ENCODE measurements around the gene SLC9A9. TPM values are rescaled to one million over a fixed set of nuclear protein-coding genes. Genes with fewer than 3 reads are reported as not detected.

Gene SLC9A9
- total and polyA plus RNA-seq, 10 of the 15 experiments (the other 5 are each of a cell fraction or from before 2014, with no cell fraction given) = 3.5 to 14.2 (median 9.3) TPM

DNA sequence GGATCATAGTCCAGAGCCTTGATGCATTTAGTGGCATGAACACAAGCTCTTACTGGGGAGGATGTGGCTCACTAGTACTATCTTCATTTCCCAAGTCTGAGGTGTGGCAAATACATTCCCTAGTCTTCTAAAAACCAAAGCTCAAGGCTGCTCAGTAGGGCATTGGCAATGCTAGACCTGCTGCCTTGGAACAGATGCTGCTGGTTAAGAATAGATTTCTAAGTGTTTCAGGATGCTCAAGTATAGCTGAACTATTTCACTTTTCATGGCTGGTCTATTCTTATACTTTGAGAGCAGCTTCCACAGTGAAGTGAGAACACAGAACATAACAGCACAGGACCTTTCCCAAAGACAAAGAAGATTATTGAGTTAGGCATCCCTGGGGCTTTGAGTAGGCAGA is 549.9 kb downstream of the SLC9A9 start (continued):
- TF ChIP-seq ZBTB40 (IDR thresholded peaks at IDR 0.05; ENCODE audit: borderline replicate concordance) (no peak), RCOR1 (conservative IDR thresholded peaks at IDR 0.05; ENCODE audit: low read depth, low read length) (no peak), TCF7 (IDR thresholded peaks at IDR 0.05; ENCODE audit: borderline replicate concordance) (no peak), MXI1 (IDR thresholded peaks at IDR 0.05; ENCODE audit: low read depth, low read length) (no peak)
- TF ChIP-seq, protein P1, sequence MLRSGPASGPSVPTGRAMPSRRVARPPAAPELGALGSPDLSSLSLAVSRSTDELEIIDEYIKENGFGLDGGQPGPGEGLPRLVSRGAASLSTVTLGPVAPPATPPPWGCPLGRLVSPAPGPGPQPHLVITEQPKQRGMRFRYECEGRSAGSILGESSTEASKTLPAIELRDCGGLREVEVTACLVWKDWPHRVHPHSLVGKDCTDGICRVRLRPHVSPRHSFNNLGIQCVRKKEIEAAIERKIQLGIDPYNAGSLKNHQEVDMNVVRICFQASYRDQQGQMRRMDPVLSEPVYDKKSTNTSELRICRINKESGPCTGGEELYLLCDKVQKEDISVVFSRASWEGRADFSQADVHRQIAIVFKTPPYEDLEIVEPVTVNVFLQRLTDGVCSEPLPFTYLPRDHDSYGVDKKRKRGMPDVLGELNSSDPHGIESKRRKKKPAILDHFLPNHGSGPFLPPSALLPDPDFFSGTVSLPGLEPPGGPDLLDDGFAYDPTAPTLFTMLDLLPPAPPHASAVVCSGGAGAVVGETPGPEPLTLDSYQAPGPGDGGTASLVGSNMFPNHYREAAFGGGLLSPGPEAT (IDR thresholded peaks at IDR 0.05; ENCODE audit: low read depth) = no peak
- TF ChIP-seq, protein P2, sequence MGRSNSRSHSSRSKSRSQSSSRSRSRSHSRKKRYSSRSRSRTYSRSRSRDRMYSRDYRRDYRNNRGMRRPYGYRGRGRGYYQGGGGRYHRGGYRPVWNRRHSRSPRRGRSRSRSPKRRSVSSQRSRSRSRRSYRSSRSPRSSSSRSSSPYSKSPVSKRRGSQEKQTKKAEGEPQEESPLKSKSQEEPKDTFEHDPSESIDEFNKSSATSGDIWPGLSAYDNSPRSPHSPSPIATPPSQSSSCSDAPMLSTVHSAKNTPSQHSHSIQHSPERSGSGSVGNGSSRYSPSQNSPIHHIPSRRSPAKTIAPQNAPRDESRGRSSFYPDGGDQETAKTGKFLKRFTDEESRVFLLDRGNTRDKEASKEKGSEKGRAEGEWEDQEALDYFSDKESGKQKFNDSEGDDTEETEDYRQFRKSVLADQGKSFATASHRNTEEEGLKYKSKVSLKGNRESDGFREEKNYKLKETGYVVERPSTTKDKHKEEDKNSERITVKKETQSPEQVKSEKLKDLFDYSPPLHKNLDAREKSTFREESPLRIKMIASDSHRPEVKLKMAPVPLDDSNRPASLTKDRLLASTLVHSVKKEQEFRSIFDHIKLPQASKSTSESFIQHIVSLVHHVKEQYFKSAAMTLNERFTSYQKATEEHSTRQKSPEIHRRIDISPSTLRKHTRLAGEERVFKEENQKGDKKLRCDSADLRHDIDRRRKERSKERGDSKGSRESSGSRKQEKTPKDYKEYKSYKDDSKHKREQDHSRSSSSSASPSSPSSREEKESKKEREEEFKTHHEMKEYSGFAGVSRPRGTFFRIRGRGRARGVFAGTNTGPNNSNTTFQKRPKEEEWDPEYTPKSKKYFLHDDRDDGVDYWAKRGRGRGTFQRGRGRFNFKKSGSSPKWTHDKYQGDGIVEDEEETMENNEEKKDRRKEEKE (IDR thresholded peaks at IDR 0.05) = no peak
